Chondrocyte (in vitro differentiated cells): ENCODE results near the gene KRT86. TPM values are rescaled to one million over a fixed set of nuclear protein-coding genes. Genes with fewer than 3 reads are reported as not detected.

Experiments used
- DNase-seq: peaks from one replicate; pipeline ENCODE4 v3.0.0; 2021; ENCODE audit warnings: mixed read lengths, low spot score
- H3K27ac Mint-ChIP-seq: one replicate; pipeline ENCODE4 v1.8.0; 2021; ENCODE audit warnings: mild to moderate bottlenecking, moderate library complexity, mixed read lengths; ENCODE audit not compliant: unreplicated experiment
- H3K27me3 Mint-ChIP-seq: 2 replicates; pipeline ENCODE4 v1.8.0; 2021; ENCODE audit warnings: low read depth, mixed read lengths
- H3K36me3 Mint-ChIP-seq: 2 replicates; pipeline ENCODE4 v1.8.0; 2021; ENCODE audit warnings: low read depth, mixed read lengths
- H3K4me1 Mint-ChIP-seq: 2 replicates; pipeline ENCODE4 v1.8.0; 2021; ENCODE audit warnings: low read depth, mild to moderate bottlenecking, mixed read lengths
- H3K4me3 Mint-ChIP-seq: one replicate; pipeline ENCODE4 v1.8.0; 2021; ENCODE audit warnings: mild to moderate bottlenecking, moderate library complexity, mixed read lengths; ENCODE audit not compliant: unreplicated experiment
- H3K9me3 Mint-ChIP-seq: 2 replicates; pipeline ENCODE4 v1.8.0; 2021; ENCODE audit warnings: low read depth, mixed read lengths
- CTCF ChIP-seq: fragments of 200-600 bp; sonication (generic); IDR thresholded peaks from 2 replicates; pipeline ENCODE4 v1.5.0; 2021; ENCODE audit warnings: antibody characterized with exemption, mild to moderate bottlenecking, moderate library complexity
- total RNA-seq: library from RNA; stranded (reverse); gene quantifications from 3 replicates; pipeline ENCODE4 v1.2.1, GENCODE V29; 2021

The KRT86 gene
- total RNA-seq, 1 donor from 2014 or later: 0.67 TPM

DNA sequence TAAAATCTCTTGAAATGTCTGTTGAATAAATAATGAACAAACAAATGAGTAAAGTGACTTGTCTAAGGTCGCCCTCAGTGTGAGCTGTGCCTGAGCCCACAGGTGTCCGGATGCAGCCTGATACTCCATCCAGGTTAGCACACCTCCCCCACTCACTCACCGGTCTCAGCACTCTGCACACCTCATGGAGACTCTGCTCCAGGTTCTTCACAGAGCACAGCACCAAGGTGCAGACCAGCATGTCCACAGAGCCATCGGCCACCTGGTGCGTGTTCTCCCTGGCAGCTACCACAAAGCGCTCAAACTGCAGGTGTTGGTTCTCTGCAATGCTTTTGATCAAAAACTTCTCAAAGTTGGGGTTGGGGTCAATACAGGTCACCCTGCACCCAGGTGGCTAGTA lies 45.5 kb upstream of the KRT86 start:
- DNase-seq: peak; percentile 37
- H3K27ac Mint-ChIP-seq: no peak overlapping the region
- no peak for TF ChIP-seq CTCF
- no peak overlapping the region for H3K4me3 Mint-ChIP-seq
- peaks cover 7% of the 10 kb centered on the region for H3K36me3 Mint-ChIP-seq
- peaks cover 17% of the 10 kb centered on the region for H3K9me3 Mint-ChIP-seq
- no peaks in the 10 kb centered on the region for H3K27me3 Mint-ChIP-seq
- H3K4me1 Mint-ChIP-seq: peaks cover 60% of the 10 kb centered on the region

DNA sequence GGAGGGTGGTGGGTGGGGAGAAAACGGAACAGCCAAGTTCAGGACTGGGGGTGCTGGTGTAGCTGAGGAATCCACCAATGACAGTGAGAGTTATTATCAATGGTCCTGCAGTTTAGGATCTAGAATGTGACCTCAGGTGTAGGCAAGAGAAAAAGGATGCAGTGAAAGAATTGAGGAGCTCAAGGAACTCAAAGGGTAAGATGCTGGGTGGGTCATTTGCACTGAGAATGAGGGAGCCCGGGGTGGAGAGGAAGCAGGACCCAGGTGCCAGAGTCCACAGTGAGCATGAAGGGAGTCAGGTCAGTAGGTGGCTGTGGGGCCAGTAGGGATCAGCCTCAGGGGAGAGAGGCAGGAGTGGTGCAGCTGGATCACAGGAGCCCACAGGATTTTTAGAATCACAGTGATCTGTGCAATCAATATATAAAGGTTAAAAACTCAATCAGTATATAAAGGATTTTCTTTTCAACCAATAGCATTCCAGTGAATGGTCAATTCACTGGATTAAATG lies 44.6 kb upstream of the KRT86 start:
- Mint-ChIP-seq H3K4me3 (no peak overlapping the region), H3K27ac (peak overlapping the region; percentile 84), H3K4me1 (peaks cover 66% of the 10 kb centered on the region), H3K27me3 (no peaks in the 10 kb centered on the region), H3K9me3 (peaks cover 9% of the 10 kb centered on the region), H3K36me3 (peaks cover 3% of the 10 kb centered on the region)
- no peak for TF ChIP-seq CTCF
- peak; percentile 26 for DNase-seq

DNA sequence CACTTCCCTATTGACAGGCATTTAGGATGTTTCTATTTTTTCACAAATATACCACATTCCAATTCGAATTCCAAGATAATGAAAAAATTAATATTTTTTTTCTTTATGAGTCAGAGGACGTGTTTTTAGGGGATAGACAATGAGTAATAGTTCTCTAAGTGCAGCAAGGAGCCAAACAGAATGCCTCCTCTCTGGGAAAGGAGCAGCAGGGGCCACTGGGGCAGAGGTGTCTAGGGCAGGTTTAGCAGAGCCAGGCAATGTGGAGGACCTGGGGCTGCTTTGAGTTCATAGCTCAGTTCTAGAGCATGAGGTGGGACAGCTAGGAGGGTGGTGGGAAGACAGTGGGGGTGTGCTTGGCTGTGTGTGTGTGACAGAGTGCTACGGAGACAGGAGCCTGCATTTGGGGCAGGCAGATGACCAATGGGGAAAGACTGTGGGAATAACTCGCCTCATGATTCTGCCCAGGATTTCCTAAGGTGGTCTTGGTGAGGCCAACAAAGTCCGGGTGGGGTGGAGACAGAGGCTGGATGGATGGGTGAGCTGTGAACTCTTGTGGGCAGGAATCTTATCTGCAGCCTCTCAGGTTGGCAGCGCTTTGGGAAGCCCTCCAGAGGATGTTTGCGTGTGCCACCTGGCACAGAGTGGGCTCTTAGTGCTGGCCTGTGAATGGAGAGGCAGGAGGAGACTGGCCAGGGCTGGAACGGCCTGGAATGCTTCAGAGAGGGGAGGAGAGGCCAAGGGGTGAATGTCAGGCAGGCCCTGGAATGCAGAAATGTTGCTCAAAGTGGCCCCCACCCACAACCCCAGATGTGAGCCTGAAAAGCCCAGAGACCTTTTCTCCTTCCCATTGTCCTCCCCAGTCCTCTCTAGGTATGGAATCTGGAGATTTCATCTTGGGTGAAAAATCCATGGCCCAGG lies 43.8 kb upstream of the KRT86 start:
- peaks cover 3% of the 10 kb centered on the region for H3K36me3 Mint-ChIP-seq
- peaks cover 72% of the 10 kb centered on the region for H3K4me1 Mint-ChIP-seq
- no peaks in the 10 kb centered on the region for H3K27me3 Mint-ChIP-seq
- DNase-seq: peak; percentile 62
- H3K27ac Mint-ChIP-seq: peak overlapping the region; percentile 95
- peak overlapping the region; percentile 11 for H3K4me3 Mint-ChIP-seq
- peaks cover 8% of the 10 kb centered on the region for H3K9me3 Mint-ChIP-seq
- no peak for TF ChIP-seq CTCF

DNA sequence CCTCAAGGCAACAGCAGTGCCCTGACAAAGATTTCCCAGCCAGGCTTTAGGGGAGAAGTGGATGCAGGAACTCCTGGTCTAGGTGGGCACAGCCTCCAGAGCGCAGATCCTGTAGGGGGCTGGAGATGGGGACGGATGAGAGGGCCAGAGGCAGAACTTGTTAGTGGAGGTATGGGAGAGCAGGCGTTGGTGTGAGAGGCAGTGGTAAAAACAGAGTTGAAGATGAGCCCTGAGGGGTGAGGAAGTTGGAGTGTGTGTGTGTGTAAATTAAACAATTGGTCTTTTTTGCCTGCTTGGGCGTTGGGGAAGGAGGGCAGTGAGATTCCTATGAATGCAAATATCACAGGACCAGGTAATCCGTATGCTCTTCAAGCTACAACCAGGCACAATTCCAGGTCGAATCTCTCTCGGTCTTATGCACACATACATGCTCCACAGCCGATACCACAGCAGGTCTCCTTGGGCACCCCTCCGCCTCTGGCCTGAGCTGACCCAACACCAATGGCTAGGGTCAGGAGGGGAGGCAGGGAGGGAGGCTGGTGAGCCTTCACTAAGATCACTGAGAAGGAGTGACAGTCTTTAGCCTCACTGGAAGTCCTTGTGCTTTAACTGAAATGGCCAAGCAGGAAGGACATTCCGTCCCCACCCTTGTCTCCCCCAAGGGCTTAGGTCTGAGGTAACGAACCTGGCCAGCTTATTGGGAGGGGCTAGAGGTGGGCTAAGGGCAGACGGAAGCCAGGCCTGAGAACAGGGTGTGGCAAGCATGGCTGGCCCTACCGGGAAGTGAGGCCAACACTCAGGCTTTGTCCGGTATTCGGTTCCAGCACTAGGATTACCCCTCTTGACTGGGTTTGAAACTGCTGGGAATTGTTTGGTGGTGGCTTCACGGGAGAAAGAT lies 42.9 kb upstream of the KRT86 start:
- no peak overlapping the region for H3K4me3 Mint-ChIP-seq
- H3K9me3 Mint-ChIP-seq: peaks cover 5% of the 10 kb centered on the region
- peaks cover 1% of the 10 kb centered on the region for H3K36me3 Mint-ChIP-seq
- H3K27ac Mint-ChIP-seq: peak overlapping the region; percentile 95
- no peaks in the 10 kb centered on the region for H3K27me3 Mint-ChIP-seq
- peaks cover 69% of the 10 kb centered on the region for H3K4me1 Mint-ChIP-seq
- no peak for TF ChIP-seq CTCF
- DNase-seq: peak; percentile 48

- Mint-ChIP-seq H3K9me3 (no peaks in the 10 kb centered on the region), H3K36me3 (no peaks in the 10 kb centered on the region), H3K27ac (peak overlapping the region; percentile 63), H3K27me3 (no peaks in the 10 kb centered on the region), H3K4me1 (peaks cover 71% of the 10 kb centered on the region), H3K4me3 (peak overlapping the region; percentile 76)
- peak; percentile 61 for DNase-seq
- TF ChIP-seq CTCF: no peak
Observed at GRCh38 chr12:52232203-52232673, 42.2 kb upstream of the KRT86 start.
